GM08714 (cell line): Measurements from ENCODE around the gene EFCAB8.
"Not testable (repeated sequence)": the region's sequence is repeated elsewhere in the genome, so short reads cannot be mapped to it uniquely, and the experiment has no call there.

Source experiments
- H3K4me3 ChIP-seq: fragments of 200-500 bp; sonication (Bioruptor generic); 2 replicates; pipeline ENCODE4 v1.5.1; 2014; ENCODE audit warnings: mild to moderate bottlenecking, low read length, inconsistent platforms
- ZNF274 ChIP-seq: IDR thresholded peaks from 2 replicates; pipeline ENCODE4 v1.6.1; 2012; ENCODE audit warnings: mild to moderate bottlenecking, low read depth, low read length

EFCAB8 gene

GRCh38 chr20:32891491-32891890 is 32.8 kb downstream of the EFCAB8 start:
- TF ChIP-seq ZNF274, result no peak
- no peak overlapping the region for H3K4me3 ChIP-seq

GRCh38 chr20:32891926-32892660 is 33.4 kb downstream of the EFCAB8 start:
- no peak overlapping the region for H3K4me3 ChIP-seq
- no peak for TF ChIP-seq ZNF274

GRCh38 chr20:32893263-32894025 is 34.7 kb downstream of the EFCAB8 start:
- no peak overlapping the region for H3K4me3 ChIP-seq
- TF ChIP-seq ZNF274, result no peak

GRCh38 chr20:32894026-32894483 is 35.3 kb downstream of the EFCAB8 start:
- no peak overlapping the region for H3K4me3 ChIP-seq
- no peak for TF ChIP-seq ZNF274

GRCh38 chr20:32894711-32895355 is 36.1 kb downstream of the EFCAB8 start:
- no peak for TF ChIP-seq ZNF274
- H3K4me3 ChIP-seq, result no peak overlapping the region

DNA sequence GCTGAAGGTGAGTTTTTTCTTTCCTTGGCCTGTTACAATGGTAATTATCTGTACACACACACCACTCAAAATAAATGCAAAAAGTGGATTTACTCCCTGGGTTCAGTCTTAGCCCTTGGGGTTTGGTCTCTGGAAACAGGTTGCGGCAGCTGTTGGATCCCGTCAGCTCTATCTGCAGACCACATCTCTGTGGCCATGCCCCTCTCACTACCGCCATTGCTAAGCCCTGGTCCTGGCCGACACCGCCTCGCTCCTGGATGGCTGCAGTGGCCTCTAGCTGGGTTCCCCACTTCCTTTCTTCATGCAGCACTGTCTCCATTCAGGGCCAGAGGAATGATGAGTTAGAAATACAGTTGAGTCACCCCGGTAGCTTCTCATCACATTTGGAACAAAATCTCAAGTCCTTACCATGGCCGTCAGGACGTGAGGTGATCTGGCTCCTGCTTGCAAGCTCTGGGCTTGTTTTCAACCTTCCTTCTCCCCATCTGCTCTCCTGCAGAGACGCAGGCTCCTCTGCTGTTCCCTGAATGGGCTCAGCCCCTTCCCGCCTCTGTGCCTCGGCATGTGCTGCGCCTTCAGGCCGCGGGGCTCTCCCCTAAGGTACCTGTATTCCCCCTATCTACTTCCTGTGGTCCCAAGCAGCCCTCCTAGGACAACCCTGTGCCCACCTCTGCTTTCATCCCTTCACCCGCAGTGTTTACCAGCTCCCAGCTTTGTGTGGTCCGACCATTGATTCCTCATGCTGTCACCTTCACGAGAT is 38.0 kb downstream of the EFCAB8 start:
- TF ChIP-seq ZNF274, result no peak
- no peak overlapping the region for H3K4me3 ChIP-seq

DNA sequence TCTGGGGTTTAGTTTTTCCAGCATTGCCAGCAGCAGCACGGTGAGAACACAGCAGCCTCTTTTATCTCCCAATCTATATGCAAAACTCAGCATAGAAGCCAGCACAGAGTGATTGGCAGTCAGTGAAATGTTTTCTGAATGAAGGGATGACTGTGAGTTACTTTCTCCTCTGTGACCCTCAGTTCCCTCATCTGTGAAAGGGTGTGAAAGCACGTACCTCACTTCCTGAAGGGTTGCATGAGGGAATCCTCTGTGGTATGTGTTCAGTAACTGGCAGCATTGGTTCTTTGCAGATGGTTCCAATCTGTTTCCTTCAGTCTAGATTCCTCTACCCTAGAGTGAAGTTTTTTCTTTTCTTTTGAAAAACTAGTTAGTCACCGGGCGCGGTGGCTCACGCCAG is 40.0 kb downstream of the EFCAB8 start:
- no peak for TF ChIP-seq ZNF274
- no peak overlapping the region for H3K4me3 ChIP-seq

GRCh38 chr20:32902456-32903420 is 44.0 kb downstream of the EFCAB8 start:
- no peak for TF ChIP-seq ZNF274
- H3K4me3 ChIP-seq, result no peak overlapping the region

GRCh38 chr20:32903666-32904175 is 45.0 kb downstream of the EFCAB8 start:
- no peak overlapping the region for H3K4me3 ChIP-seq
- no peak for TF ChIP-seq ZNF274

DNA sequence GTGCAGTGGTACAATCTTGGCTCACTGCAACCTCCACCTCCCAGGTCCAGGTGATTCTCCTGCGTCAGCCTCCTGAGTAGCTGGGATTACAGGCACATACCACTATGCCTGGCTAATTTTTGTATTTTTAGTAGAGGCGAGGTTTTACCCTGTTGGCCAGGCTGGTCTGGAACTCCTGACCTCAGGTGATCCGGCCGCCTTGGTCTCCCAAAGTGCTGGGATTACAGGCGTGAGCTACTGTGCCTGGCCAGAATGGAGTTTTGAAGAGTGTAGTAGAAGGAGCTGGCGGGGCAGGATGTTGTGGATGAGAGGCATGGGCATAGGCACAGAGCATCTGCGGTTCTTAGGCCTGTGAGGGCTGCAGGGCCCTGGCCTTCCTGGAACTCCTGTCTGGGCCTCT is 46.0 kb downstream of the EFCAB8 start:
- not testable (repeated sequence) for H3K4me3 ChIP-seq

DNA sequence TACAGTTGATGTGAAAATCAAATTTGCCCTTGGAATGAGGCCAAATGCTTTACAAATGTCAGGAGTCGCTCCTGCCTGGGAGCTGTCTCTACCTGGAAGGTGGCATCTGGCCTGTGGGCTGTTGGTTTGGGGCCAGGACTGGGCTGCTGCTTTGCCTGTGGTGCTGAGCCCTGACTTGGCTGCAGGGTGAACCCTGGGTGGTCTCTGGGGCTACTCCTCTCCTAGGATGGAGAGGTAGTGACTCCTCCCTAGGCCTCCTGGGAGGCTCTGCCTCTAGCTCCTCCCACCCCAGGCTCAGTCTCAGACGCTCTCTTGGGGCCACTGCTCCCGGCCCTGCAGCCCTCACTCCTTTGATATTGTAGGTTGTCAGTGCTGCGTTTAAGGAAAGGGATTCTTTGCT is 47.5 kb downstream of the EFCAB8 start:
- no peak overlapping the region for H3K4me3 ChIP-seq
- TF ChIP-seq ZNF274, result no peak

DNA sequence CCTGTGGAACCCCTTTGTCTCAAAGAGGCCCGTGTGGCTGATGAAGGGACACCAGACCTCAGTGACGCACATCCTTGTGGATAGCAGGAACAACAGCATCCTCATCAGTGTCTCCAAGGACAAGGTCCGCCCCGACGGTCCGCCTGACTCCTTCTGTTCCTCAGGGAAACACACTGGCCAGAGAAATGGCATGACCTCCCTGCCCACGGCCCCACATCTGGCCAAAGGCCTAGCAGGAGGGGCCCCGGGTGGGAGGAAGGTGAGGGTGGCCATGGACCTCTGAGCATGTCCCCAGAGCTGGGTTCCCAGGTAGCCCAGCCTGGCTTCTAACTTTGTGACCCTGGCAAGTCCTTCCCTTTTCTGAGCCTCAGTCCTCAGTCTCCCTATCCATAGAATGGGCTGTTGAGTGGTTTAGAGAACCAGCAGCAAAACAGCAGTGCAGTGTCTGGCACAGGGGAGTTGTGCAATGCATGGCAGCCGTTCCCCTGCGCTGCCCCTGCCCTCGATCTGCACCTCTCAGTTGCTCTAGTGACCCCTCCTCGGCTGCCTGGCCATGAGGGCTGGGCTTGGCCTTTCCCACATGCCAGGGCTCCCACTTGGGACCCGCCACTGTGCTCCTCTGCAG is 48.3 kb downstream of the EFCAB8 start:
- TF ChIP-seq ZNF274, result no peak
- H3K4me3 ChIP-seq, result no peak overlapping the region
